Measurements from ENCODE around the gene THRAP3. TPM values are rescaled to one million over a fixed set of nuclear protein-coding genes. Genes with fewer than 3 reads are reported as not detected.

The THRAP3 gene
- total and polyA plus RNA-seq, 9 of the 15 experiments (the other 6 are each of a cell fraction or from before 2014, with no cell fraction given) = 66.2 to 135 (median 113) TPM

DNA sequence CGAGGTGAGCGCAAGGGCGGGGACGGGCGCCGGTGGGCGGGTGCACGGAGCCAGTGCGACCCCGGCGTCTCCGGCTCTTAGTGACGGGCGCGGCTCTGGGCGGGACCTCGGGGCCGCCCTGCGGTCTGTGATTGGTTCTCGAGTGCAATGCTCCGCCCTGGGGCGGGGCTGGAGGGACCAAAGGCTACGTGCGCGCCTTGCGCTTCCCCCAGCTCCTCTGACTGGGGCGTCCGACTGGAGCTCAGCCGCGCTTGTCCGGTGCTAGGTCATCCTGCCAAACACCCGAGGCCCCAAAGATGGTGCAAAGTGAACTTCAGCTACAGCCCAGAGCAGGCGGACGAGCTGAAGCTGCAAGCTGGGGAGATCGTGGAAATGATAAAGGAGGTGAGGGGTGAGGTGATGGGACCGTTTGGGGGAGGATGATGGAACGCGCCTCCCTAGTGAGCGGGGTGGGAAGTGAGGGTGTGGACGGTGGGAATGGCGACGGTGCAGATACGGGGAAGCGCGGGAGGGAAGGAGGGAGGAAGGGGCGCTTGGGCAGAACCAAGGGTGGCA lies 82.7 kb downstream of the THRAP3 start (continued):
- TF ChIP-seq, protein P1, sequence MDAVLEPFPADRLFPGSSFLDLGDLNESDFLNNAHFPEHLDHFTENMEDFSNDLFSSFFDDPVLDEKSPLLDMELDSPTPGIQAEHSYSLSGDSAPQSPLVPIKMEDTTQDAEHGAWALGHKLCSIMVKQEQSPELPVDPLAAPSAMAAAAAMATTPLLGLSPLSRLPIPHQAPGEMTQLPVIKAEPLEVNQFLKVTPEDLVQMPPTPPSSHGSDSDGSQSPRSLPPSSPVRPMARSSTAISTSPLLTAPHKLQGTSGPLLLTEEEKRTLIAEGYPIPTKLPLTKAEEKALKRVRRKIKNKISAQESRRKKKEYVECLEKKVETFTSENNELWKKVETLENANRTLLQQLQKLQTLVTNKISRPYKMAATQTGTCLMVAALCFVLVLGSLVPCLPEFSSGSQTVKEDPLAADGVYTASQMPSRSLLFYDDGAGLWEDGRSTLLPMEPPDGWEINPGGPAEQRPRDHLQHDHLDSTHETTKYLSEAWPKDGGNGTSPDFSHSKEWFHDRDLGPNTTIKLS (IDR thresholded peaks at IDR 0.05; ENCODE audit: borderline replicate concordance, low read depth) = no peak
- TF ChIP-seq, protein P2, sequence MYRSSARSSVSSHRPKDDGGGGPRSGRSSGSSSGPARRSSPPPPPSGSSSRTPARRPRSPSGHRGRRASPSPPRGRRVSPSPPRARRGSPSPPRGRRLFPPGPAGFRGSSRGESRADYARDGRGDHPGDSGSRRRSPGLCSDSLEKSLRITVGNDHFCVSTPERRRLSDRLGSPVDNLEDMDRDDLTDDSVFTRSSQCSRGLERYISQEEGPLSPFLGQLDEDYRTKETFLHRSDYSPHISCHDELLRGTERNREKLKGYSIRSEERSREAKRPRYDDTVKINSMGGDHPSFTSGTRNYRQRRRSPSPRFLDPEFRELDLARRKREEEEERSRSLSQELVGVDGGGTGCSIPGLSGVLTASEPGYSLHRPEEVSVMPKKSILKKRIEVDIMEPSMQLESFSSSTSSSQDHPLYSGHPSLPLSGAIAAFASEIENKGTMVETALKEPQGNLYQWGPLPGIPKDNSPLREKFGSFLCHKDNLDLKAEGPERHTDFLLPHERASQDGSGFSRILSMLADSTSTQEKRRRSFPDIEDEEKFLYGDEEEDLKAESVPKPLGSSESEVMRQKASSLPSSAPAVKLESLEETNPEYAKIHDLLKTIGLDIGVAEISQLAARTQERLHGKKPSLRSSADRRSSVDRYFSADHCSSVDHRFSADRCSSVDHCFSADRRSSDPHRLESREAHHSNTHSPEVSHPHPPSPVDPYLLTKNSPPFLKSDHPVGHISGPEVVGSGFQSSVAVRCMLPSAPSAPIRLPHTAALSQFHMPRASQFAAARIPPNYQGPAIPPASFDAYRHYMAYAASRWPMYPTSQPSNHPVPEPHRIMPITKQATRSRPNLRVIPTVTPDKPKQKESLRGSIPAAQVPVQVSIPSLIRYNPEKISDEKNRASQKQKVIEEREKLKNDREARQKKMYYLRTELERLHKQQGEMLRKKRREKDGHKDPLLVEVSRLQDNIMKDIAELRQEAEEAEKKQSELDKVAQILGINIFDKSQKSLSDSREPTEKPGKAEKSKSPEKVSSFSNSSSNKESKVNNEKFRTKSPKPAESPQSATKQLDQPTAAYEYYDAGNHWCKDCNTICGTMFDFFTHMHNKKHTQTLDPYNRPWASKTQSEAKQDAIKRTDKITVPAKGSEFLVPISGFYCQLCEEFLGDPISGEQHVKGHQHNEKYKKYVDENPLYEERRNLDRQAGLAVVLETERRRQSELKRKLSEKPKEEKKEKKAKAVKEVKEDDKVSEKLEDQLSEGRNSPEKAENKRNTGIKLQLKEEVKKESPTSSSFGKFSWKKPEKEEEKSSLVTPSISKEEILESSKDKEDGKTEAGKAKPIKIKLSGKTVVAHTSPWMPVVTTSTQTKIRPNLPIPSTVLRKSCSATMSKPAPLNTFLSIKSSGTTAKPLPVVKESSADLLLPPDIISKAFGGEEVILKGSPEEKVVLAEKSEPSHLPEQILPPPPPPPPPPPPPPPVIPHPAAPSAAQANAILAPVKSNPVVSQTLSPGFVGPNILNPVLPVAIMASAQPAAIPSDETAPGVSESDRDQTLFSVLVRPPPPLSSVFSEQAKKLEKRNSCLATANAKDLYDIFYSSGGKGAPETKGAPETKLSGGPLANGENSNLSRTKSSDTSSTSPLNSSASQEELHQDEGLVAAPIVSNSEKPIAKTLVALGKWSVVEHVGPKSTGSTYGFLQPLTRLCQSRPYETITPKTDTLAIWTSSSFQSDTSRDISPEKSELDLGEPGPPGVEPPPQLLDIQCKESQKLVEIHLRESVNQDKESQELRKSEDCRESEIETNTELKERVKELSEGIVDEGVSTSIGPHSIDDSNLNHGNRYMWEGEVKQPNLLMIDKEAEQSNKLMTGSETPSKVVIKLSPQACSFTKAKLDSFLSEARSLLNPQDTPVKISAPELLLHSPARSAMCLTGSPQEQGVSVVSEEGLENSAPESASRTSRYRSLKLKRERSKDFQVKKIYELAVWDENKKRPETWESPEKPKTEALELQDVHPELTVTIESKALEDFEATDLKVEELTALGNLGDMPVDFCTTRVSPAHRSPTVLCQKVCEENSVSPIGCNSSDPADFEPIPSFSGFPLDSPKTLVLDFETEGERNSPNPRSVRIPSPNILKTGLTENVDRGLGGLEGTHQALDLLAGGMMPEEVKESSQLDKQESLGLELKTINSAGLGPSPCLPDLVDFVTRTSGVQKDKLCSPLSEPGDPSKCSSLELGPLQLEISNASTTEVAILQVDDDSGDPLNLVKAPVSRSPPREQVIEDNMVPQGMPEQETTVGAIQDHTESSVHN (IDR thresholded peaks at IDR 0.05; ENCODE audit: borderline replicate concordance in 1 of 2, low read depth in 1 of 2) = no peak
- TF ChIP-seq BCL6 (CRISPR knock-in tag; IDR thresholded peaks at IDR 0.05) (no peak), KDM1A (IDR thresholded peaks at IDR 0.05) (peak in 1 of 2 experiments; percentile 57; a peak in 1 of 4 replicates), TBP (optimal IDR thresholded peaks at IDR 0.05; ENCODE audit: low read depth, low read length) (peak; percentile 75), HMG20A (CRISPR knock-in tag; conservative IDR thresholded peaks at IDR 0.05) (no peak), SOX6 (IDR thresholded peaks at IDR 0.05) (0 out of 2 replicates have a peak, but pooled peaks have one; percentile 33), DNMT1 (IDR thresholded peaks at IDR 0.05) (no peak), YY1 (IDR thresholded peaks at IDR 0.05; ENCODE audit: borderline replicate concordance in 1 of 3, control insufficient read depth in 1 of 3, extremely low read depth in 1 of 3, insufficient read depth in 3 of 3, insufficient read length in 1 of 3, insufficient replicate concordance in 2 of 3, low read depth in 1 of 3, low read length in 2 of 3) (no peak), MAFG (tag; conservative IDR thresholded peaks at IDR 0.05) (no peak), POLR2G (IDR thresholded peaks at IDR 0.05; ENCODE audit: low read depth, low read length) (peak; percentile 88), ESRRB (CRISPR knock-in tag; IDR thresholded peaks at IDR 0.05; ENCODE audit: borderline replicate concordance) (no peak), KAT2B (IDR thresholded peaks at IDR 0.05; ENCODE audit: low read depth, low read length) (no peak)
- TF ChIP-seq, protein P3, sequence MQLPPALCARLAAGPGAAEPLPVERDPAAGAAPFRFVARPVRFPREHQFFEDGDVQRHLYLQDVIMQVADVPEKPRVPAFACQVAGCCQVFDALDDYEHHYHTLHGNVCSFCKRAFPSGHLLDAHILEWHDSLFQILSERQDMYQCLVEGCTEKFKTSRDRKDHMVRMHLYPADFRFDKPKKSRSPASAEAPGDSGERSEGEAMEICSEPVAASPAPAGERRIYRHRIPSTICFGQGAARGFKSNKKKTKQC (CRISPR knock-in tag; IDR thresholded peaks at IDR 0.05) = peak; percentile 44; the same call in 1 of the 2 replicates
- TF ChIP-seq, protein P4, sequence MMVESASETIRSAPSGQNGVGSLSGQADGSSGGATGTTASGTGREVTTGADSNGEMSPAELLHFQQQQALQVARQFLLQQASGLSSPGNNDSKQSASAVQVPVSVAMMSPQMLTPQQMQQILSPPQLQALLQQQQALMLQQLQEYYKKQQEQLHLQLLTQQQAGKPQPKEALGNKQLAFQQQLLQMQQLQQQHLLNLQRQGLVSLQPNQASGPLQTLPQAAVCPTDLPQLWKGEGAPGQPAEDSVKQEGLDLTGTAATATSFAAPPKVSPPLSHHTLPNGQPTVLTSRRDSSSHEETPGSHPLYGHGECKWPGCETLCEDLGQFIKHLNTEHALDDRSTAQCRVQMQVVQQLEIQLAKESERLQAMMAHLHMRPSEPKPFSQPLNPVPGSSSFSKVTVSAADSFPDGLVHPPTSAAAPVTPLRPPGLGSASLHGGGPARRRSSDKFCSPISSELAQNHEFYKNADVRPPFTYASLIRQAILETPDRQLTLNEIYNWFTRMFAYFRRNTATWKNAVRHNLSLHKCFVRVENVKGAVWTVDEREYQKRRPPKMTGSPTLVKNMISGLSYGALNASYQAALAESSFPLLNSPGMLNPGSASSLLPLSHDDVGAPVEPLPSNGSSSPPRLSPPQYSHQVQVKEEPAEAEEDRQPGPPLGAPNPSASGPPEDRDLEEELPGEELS (CRISPR knock-in tag; IDR thresholded peaks at IDR 0.05; ENCODE audit: borderline replicate concordance) = no peak

Measured in K562 (cell line).